H9 (cell line): ENCODE results near the gene ACVR2B. TPM values are rescaled to one million over a fixed set of nuclear protein-coding genes. Genes with fewer than 3 reads are reported as not detected.
A peak's percentile ranks its signal among the peaks of the same experiment; 100 is the strongest.

ENCODE experiments used
- DNase-seq: peaks from one replicate; pipeline ENCODE4 v3.0.0-alpha.2; 2017
- H2AFZ ChIP-seq: one replicate; pipeline ENCODE4 v1.6.1; 2013; ENCODE audit warnings: mild to moderate bottlenecking, low read length, control low read depth, moderate library complexity
- H2AK5ac ChIP-seq: 2 replicates; pipeline ENCODE4 v1.6.1; 2013; ENCODE audit warnings: low read length, control low read depth, mixed read lengths; ENCODE audit not compliant: insufficient read length
- H2BK120ac ChIP-seq: one replicate; pipeline ENCODE4 v1.6.1; 2013; ENCODE audit warnings: low read depth, mild to moderate bottlenecking, low read length, control low read depth, inconsistent platforms; ENCODE audit not compliant: poor library complexity, severe bottlenecking
- H2BK12ac ChIP-seq: 2 replicates; pipeline ENCODE4 v1.6.1; 2013; ENCODE audit warnings: low read length, control low read depth, mixed read lengths, low read depth; ENCODE audit not compliant: insufficient read length
- H2BK15ac ChIP-seq: 2 replicates; pipeline ENCODE4 v1.6.1; 2013; ENCODE audit warnings: low read depth, low read length, control low read depth
- H2BK20ac ChIP-seq: one replicate; pipeline ENCODE4 v1.6.1; 2013; ENCODE audit warnings: low read depth, mild to moderate bottlenecking, low read length, control low read depth, inconsistent platforms; ENCODE audit not compliant: poor library complexity, severe bottlenecking
- H2BK5ac ChIP-seq: 2 replicates; pipeline ENCODE4 v1.6.1; 2013; ENCODE audit warnings: low read length, control low read depth, mixed read lengths; ENCODE audit not compliant: insufficient read length
- H3K14ac ChIP-seq: 2 replicates; pipeline ENCODE4 v1.6.1; 2013; ENCODE audit warnings: low read length, control low read depth; ENCODE audit not compliant: insufficient read depth
- H3K18ac ChIP-seq: 2 replicates; pipeline ENCODE4 v1.6.1; 2013; ENCODE audit warnings: low read depth, mild to moderate bottlenecking, mixed read lengths, low read length, control low read depth; ENCODE audit not compliant: insufficient read length
- H3K23ac ChIP-seq: 2 replicates; pipeline ENCODE4 v1.6.1; 2013; ENCODE audit warnings: low read length, control low read depth, mixed read lengths, low read depth; ENCODE audit not compliant: insufficient read length
- H3K23me2 ChIP-seq: 2 replicates; pipeline ENCODE4 v1.6.1; 2013; ENCODE audit warnings: low read depth, mild to moderate bottlenecking, mixed read lengths, low read length, control low read depth; ENCODE audit not compliant: insufficient read length, poor library complexity, severe bottlenecking
- H3K27ac ChIP-seq: 2 replicates; pipeline ENCODE4 v1.5.1; 2013; ENCODE audit warnings: low read length, control low read depth, mixed read lengths, low read depth; ENCODE audit not compliant: insufficient read length
- H3K27me3 ChIP-seq: 2 replicates; pipeline ENCODE4 v1.6.1; 2013; ENCODE audit warnings: low read length, control low read depth, inconsistent platforms; ENCODE audit not compliant: insufficient read depth
- H3K4ac ChIP-seq: 2 replicates; pipeline ENCODE4 v1.6.1; 2013; ENCODE audit warnings: low read depth, mild to moderate bottlenecking, control low read depth, inconsistent platforms, low read length, moderate library complexity
- H3K4me1 ChIP-seq: 2 replicates; pipeline ENCODE4 v1.6.1; 2013; ENCODE audit warnings: low read length, control low read depth, inconsistent platforms; ENCODE audit not compliant: insufficient read depth
- H3K4me2 ChIP-seq: 2 replicates; pipeline ENCODE4 v1.6.1; 2013; ENCODE audit warnings: low read length, control low read depth, mixed read lengths; ENCODE audit not compliant: insufficient read length, insufficient read depth
- H3K56ac ChIP-seq: 2 replicates; pipeline ENCODE4 v1.6.1; 2013; ENCODE audit warnings: low read depth, mild to moderate bottlenecking, mixed read lengths, low read length, control low read depth; ENCODE audit not compliant: insufficient read length
- H3K79me1 ChIP-seq: 2 replicates; pipeline ENCODE4 v1.6.1; 2013; ENCODE audit warnings: low read depth, mild to moderate bottlenecking, moderate library complexity, low read length, control low read depth, inconsistent platforms; ENCODE audit not compliant: insufficient read depth, poor library complexity, severe bottlenecking
- H3K79me2 ChIP-seq: 2 replicates; pipeline ENCODE4 v1.6.1; 2013; ENCODE audit warnings: low read length, control low read depth, inconsistent platforms; ENCODE audit not compliant: insufficient read depth
- H3K9ac ChIP-seq: 2 replicates; pipeline ENCODE4 v1.6.1; 2013; ENCODE audit warnings: low read length, control low read depth, mixed read lengths; ENCODE audit not compliant: insufficient read length; ENCODE audit errors: extremely low read depth
- H3K9me3 ChIP-seq: one replicate; pipeline ENCODE4 v1.6.1; 2013; ENCODE audit warnings: low read depth, low read length, inconsistent platforms; ENCODE audit not compliant: control insufficient read depth
- H3T11ph ChIP-seq: one replicate; pipeline ENCODE4 v1.6.1; 2013; ENCODE audit warnings: mild to moderate bottlenecking, low read length, control low read depth, inconsistent platforms
- H4K20me1 ChIP-seq: one replicate; pipeline ENCODE4 v1.6.1; 2013; ENCODE audit not compliant: control insufficient read depth, insufficient read length, insufficient read depth
- H4K5ac ChIP-seq: 2 replicates; pipeline ENCODE4 v1.6.1; 2013; ENCODE audit warnings: low read depth, mild to moderate bottlenecking, mixed read lengths, low read length, control low read depth; ENCODE audit not compliant: insufficient read length
- H4K8ac ChIP-seq: replicated peaks from 2 replicates; pipeline ENCODE4 v1.6.1; 2013; ENCODE audit warnings: low read length, control low read depth, mixed read lengths, low read depth; ENCODE audit not compliant: insufficient read length
- H4K91ac ChIP-seq: 2 replicates; pipeline ENCODE4 v1.6.1; 2013; ENCODE audit warnings: low read depth, mild to moderate bottlenecking, moderate library complexity, mixed read lengths, low read length, control low read depth; ENCODE audit not compliant: insufficient read length
- H3K27ac Mint-ChIP-seq, 3 experiments: 2 replicates in 2 of 3; 3 replicates in 1 of 3; pipeline ENCODE4 v1.8.0; 2020 to 2021; ENCODE audit warnings: mixed read lengths in 3 of 3, mild to moderate bottlenecking in 1 of 3, moderate library complexity in 1 of 3
- H3K27me3 Mint-ChIP-seq: 2 replicates; pipeline ENCODE4 v1.8.0; 2021; ENCODE audit warnings: low read depth, mild to moderate bottlenecking, moderate library complexity, mixed read lengths
- H3K36me3 Mint-ChIP-seq, 3 experiments: 2 replicates in 2 of 3; 3 replicates in 1 of 3; pipeline ENCODE4 v1.8.0; 2020 to 2021; ENCODE audit warnings: low read depth in 3 of 3, mixed read lengths in 3 of 3; ENCODE audit not compliant: insufficient read depth in 1 of 3
- H3K4me1 Mint-ChIP-seq, 2 experiments: 2 replicates each; pipeline ENCODE4 v1.8.0; 2020; ENCODE audit warnings: mixed read lengths in 2 of 2
- H3K4me3 Mint-ChIP-seq, 2 experiments: 2 replicates in 1 of 2; 3 replicates in 1 of 2; pipeline ENCODE4 v1.8.0; 2020 to 2021; ENCODE audit warnings: mild to moderate bottlenecking in 2 of 2, mixed read lengths in 2 of 2, moderate library complexity in 1 of 2
- H3K9me3 Mint-ChIP-seq, 2 experiments: 2 replicates in 1 of 2; 3 replicates in 1 of 2; pipeline ENCODE4 v1.8.0; 2020; ENCODE audit warnings: mild to moderate bottlenecking in 2 of 2, mixed read lengths in 2 of 2, moderate library complexity in 1 of 2
- WGBS: extraction: QIAGEN DNeasy Blood & Tissue Kit; methylation state at CpG from one replicate; pipeline ENCODE4 v1.1.7; 2013; ENCODE audit warnings: missing lambda C conversion rate, low lambda C conversion rate, mixed read lengths; ENCODE audit not compliant: insufficient read length; ENCODE audit errors: extremely low coverage; 5-methylcytosine and 5-hydroxymethylcytosine counted together
- total RNA-seq: library from RNA; stranded (reverse); gene quantifications from 2 replicates; pipeline ENCODE4 v1.2.1, GENCODE V29; 2021
- TF ChIP-seq, protein P1 (sequence below): fragments of 200-600 bp; sonication (generic); conservative IDR thresholded peaks from 3 replicates; pipeline ENCODE4 v1.8.0; 2021; ENCODE audit warnings: antibody characterized with exemption, mild to moderate bottlenecking

The ACVR2B gene
- total RNA-seq, 1 experiment from 2014 or later = 105 TPM

DNA sequence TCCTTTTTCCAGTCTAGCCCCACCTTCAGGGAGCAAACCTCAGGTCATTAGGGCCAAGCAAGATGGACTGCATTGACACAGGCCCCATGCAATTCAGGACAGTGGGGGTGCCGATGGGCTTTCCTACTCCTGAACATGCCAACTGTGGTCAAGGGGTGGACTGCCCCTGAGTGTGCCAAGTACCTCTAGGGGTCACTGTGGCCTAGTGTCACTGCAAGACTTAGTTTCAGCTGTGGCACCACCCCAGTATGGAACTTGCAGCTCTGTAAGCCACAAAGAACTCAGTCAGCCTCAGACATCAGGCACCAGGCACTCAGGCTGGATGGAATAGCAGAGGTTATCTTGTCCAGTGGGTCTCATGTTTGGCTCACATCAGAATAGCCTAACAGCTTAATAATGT, 74.8 kb downstream of the ACVR2B start:
- H3K79me1 ChIP-seq = no peaks in the 10 kb centered on the region
- Mint-ChIP-seq H3K27me3 (no peaks in the 10 kb centered on the region), H3K36me3 (peaks cover 19 to 47% (median 21%) of the 10 kb centered on the region in 3 experiments), H3K27ac (no peak overlapping the region), H3K9me3 (no peaks in the 10 kb centered on the region), H3K4me3 (no peak overlapping the region), H3K4me1 (peaks cover 16 to 22% of the 10 kb centered on the region in 2 experiments)
- no peak overlapping the region for H2BK5ac ChIP-seq
- H4K20me1 ChIP-seq = no peaks in the 10 kb centered on the region
- H3K79me2 ChIP-seq = no peaks in the 10 kb centered on the region
- H3K27me3 ChIP-seq = no peaks in the 10 kb centered on the region
- H2BK15ac ChIP-seq = no peak overlapping the region
- no peak overlapping the region for H4K5ac ChIP-seq
- no peak overlapping the region for H3K18ac ChIP-seq
- no peak overlapping the region for H2BK20ac ChIP-seq
- TF ChIP-seq, protein P1, sequence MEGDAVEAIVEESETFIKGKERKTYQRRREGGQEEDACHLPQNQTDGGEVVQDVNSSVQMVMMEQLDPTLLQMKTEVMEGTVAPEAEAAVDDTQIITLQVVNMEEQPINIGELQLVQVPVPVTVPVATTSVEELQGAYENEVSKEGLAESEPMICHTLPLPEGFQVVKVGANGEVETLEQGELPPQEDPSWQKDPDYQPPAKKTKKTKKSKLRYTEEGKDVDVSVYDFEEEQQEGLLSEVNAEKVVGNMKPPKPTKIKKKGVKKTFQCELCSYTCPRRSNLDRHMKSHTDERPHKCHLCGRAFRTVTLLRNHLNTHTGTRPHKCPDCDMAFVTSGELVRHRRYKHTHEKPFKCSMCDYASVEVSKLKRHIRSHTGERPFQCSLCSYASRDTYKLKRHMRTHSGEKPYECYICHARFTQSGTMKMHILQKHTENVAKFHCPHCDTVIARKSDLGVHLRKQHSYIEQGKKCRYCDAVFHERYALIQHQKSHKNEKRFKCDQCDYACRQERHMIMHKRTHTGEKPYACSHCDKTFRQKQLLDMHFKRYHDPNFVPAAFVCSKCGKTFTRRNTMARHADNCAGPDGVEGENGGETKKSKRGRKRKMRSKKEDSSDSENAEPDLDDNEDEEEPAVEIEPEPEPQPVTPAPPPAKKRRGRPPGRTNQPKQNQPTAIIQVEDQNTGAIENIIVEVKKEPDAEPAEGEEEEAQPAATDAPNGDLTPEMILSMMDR = peak; percentile 55
- H3K4ac ChIP-seq = no peak overlapping the region
- H3T11ph ChIP-seq = no peak overlapping the region
- H3K9ac ChIP-seq = no peak overlapping the region
- no peak overlapping the region for H3K14ac ChIP-seq
- H4K8ac ChIP-seq = no peak overlapping the region
- no peak overlapping the region for H3K27ac ChIP-seq
- H2BK120ac ChIP-seq = no peak overlapping the region
- H3K9me3 ChIP-seq = no peaks in the 10 kb centered on the region
- no peaks in the 10 kb centered on the region for H3K23me2 ChIP-seq
- H3K4me2 ChIP-seq = no peak overlapping the region
- H2BK12ac ChIP-seq = no peak overlapping the region
- no CpG with 5 or more reads among the region's 1 CpG for WGBS
- H2AFZ ChIP-seq = no peak overlapping the region
- no peak overlapping the region for H4K91ac ChIP-seq
- peak; percentile 62 for DNase-seq
- H2AK5ac ChIP-seq = no peak overlapping the region
- no peak overlapping the region for H3K56ac ChIP-seq
- no peak overlapping the region for H3K23ac ChIP-seq
- peaks cover 4% of the 10 kb centered on the region; the same call in 1 of the 2 replicates for H3K4me1 ChIP-seq
